Activated B cell treated with CpG ODN at 0.5 μM for 24 hours (primary cell): ENCODE measurements around the gene PCK2. TPM values are rescaled to one million over a fixed set of nuclear protein-coding genes. Genes with fewer than 3 reads are reported as not detected.

Source experiments
- ATAC-seq: fragments of 200-7000 bp; cut with Tn5 transposase; one replicate; pipeline ENCODE4 v1.10.0; 2021; ENCODE audit warnings: low read depth, mild to moderate bottlenecking, moderate library complexity
- CTCF ChIA-PET: fragments of 350-600 bp; sonication (Branson Sonifier 250); formaldehyde crosslinking; loops from one replicate; lab custom pipeline; 2021; ENCODE audit warnings: antibody characterized with exemption; lab: Charles Lee
- POLR2A ChIA-PET: fragments of 350-600 bp; sonication (Branson Sonifier 250); formaldehyde crosslinking; loops from one replicate; lab custom pipeline; 2021; ENCODE audit warnings: antibody characterized with exemption; lab: Charles Lee
- DNase-seq: peaks from one replicate; pipeline ENCODE4 v3.0.0; 2022
- H3K27ac Mint-ChIP-seq: one replicate; pipeline ENCODE4 v1.8.0; 2020; ENCODE audit warnings: mixed read lengths
- H3K27me3 Mint-ChIP-seq: one replicate; pipeline ENCODE4 v1.8.0; 2021; ENCODE audit warnings: mixed read lengths
- H3K36me3 Mint-ChIP-seq: one replicate; pipeline ENCODE4 v1.8.0; 2021; ENCODE audit warnings: low read depth, mixed read lengths
- H3K4me1 Mint-ChIP-seq: one replicate; pipeline ENCODE4 v1.8.0; 2021; ENCODE audit warnings: mixed read lengths
- H3K4me3 Mint-ChIP-seq: one replicate; pipeline ENCODE4 v1.8.0; 2020; ENCODE audit warnings: mild to moderate bottlenecking, mixed read lengths
- H3K9me3 Mint-ChIP-seq: one replicate; pipeline ENCODE4 v1.8.0; 2020; ENCODE audit warnings: mixed read lengths
- CTCF ChIP-seq: fragments of 200-600 bp; IDR thresholded peaks from one replicate; pipeline ENCODE4 v1.8.0; 2022; ENCODE audit warnings: antibody characterized with exemption, mild to moderate bottlenecking
- intact Hi-C: fragments of 100-400 bp; cut with micrococcal nuclease; formaldehyde crosslinking; loops from one replicate; pipeline ENCODE4 v1.15.1; 2024
- total RNA-seq: library from RNA; stranded (reverse); gene quantifications from 2 replicates; pipeline ENCODE4 v1.2.3, GENCODE V29; 2022

PCK2 gene
- total RNA-seq, 1 donor from 2014 or later = 102 TPM

DNA sequence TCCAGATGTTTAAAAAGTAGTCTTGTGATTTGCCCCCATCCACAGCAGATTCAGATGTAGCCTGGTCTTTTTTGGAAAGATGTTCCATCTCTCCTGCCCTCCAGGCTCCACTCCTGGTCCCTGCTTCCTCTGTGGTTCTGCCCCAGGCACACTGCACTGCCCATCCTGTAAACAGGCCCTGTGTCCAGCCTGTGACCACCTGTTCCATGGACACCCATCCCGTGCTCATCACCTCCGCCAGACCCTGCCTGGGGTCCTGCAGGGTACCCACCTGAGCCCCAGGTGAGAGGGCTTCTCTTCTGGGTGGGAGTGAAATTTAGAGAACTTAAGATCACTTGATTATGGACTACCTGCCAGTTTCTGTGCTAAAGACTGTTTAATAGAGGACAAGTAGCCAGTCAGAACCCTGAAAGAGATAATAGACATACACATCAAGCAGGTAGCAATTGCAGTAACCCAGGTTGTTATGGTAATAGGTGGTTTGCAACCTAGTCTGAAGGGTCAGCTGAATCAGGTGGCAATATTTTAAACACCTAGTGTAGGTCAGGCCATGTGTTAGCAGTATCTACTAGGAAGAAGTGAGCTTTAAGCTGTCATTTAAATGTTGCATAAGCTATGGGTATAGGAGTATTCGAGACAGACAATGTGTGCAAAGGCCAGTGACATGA lies 55.3 kb downstream of the PCK2 start:
- DNase-seq (no peak), ATAC-seq (no peak)
- Mint-ChIP-seq H3K36me3 (peaks cover 63% of the 10 kb centered on the region), H3K4me1 (peaks cover 38% of the 10 kb centered on the region), H3K27me3 (no peaks in the 10 kb centered on the region), H3K9me3 (no peaks in the 10 kb centered on the region), H3K4me3 (peak overlapping the region; percentile 97), H3K27ac (no peak overlapping the region)
- ChIA-PET POLR2A (interaction anchor here (0.9 to 4.6 kb wide), 8 partner anchors 8 to 55 kb away, joined by 3 to 94 read pairs (median 11); partner anchors contain the start of genes DCAF11, EMC9, IRF9 and NRL), CTCF (interaction anchor here (3.2 to 4.2 kb wide), 2 partner anchors 11 to 40 kb away, joined by 21 to 28 read pairs; partner anchors contain the start of gene IRF9)
- intact Hi-C loops = no loop called here
- TF ChIP-seq CTCF = no peak

DNA sequence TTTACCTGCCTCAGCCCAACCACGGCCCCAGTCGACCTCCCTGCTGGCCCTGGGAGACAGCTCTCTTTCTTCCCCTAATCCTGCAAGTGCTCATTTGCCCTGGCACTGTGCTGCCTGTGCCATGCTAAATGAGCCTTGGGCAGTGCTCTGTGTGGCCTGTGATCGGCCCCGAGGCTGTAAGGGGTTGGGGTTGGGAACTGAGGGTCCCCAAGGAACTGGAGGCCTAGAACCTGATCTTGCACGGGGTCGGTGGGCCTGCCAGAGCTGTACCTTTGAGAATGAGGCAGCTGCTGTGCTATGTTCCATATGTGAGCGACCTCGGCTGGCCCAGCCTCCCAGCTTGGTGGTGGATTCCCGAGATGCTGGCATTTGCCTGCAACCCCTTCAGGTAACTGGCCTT lies 56.0 kb downstream of the PCK2 start:
- TF ChIP-seq CTCF = no peak
- Mint-ChIP-seq H3K4me3 (no peak overlapping the region), H3K27me3 (no peaks in the 10 kb centered on the region), H3K27ac (no peak overlapping the region), H3K9me3 (no peaks in the 10 kb centered on the region), H3K4me1 (peaks cover 33% of the 10 kb centered on the region), H3K36me3 (peaks cover 66% of the 10 kb centered on the region)
- ChIA-PET CTCF (interaction anchor here (3.2 kb wide), 1 partner anchor 10 kb away, joined by 21 read pairs; the partner anchor contains the start of gene IRF9), POLR2A (interaction anchor here (0.9 to 3.4 kb wide), 5 partner anchors 9 to 19 kb away, joined by 3 to 18 read pairs (median 3); partner anchors contain the start of genes EMC9, IRF9 and PSME1)
- no peak for ATAC-seq
- no peak for DNase-seq
- intact Hi-C loops = no loop called here

- Mint-ChIP-seq H3K27ac (no peak overlapping the region), H3K4me3 (no peak overlapping the region)
Measured at GRCh38 chr14:24150567-24150966, 56.5 kb downstream of the PCK2 start.

GRCh38 chr14:24150993-24151392 lies 56.9 kb downstream of the PCK2 start:
- peaks cover 68% of the 10 kb centered on the region for H3K36me3 Mint-ChIP-seq
- no peak overlapping the region for H3K4me3 Mint-ChIP-seq
- H3K27me3 Mint-ChIP-seq = no peaks in the 10 kb centered on the region
- no peak for ATAC-seq
- DNase-seq = no peak
- H3K4me1 Mint-ChIP-seq = peaks cover 24% of the 10 kb centered on the region
- ChIA-PET POLR2A (interaction anchor here (2.0 to 3.4 kb wide), 2 partner anchors 10 to 37 kb away, joined by 8 to 18 read pairs; partner anchors contain the start of genes DCAF11, IRF9 and NRL), CTCF (interaction anchor here (0.8 to 3.2 kb wide), 3 partner anchors 9 to 182 kb away, joined by 3 to 21 read pairs (median 4); partner anchors contain the start of gene IRF9)
- intact Hi-C loops = no loop called here
- H3K9me3 Mint-ChIP-seq = no peaks in the 10 kb centered on the region
- no peak for TF ChIP-seq CTCF
- H3K27ac Mint-ChIP-seq = no peak overlapping the region

More at GRCh38 chr14:24150567-24150966, 56.5 kb downstream of the PCK2 start:
- CTCF ChIA-PET = interaction anchor here (1.1 to 3.2 kb wide), 2 partner anchors 10 to 42 kb away, joined by 4 to 21 read pairs; partner anchors contain the start of gene IRF9
- DNase-seq = no peak
- no peak for ATAC-seq
- POLR2A ChIA-PET = interaction anchor here (1.0 to 3.4 kb wide), 4 partner anchors 9 to 36 kb away, joined by 3 to 18 read pairs (median 6); partner anchors contain the start of genes DCAF11, EMC9, IRF9 and NRL
- TF ChIP-seq CTCF = no peak
- Mint-ChIP-seq H3K36me3 (peaks cover 67% of the 10 kb centered on the region), H3K9me3 (no peaks in the 10 kb centered on the region), H3K27me3 (no peaks in the 10 kb centered on the region), H3K4me1 (peaks cover 28% of the 10 kb centered on the region)
- intact Hi-C loops = no loop called here
